ENCODE results near the gene ARPC2. TPM values are rescaled to one million over a fixed set of nuclear protein-coding genes. Genes with fewer than 3 reads are reported as not detected.
A peak's percentile ranks its signal among the peaks of the same experiment; 100 is the strongest.

Gene ARPC2
- total RNA-seq, 2 donors from 2014 or later = 517 to 533 TPM

DNA sequence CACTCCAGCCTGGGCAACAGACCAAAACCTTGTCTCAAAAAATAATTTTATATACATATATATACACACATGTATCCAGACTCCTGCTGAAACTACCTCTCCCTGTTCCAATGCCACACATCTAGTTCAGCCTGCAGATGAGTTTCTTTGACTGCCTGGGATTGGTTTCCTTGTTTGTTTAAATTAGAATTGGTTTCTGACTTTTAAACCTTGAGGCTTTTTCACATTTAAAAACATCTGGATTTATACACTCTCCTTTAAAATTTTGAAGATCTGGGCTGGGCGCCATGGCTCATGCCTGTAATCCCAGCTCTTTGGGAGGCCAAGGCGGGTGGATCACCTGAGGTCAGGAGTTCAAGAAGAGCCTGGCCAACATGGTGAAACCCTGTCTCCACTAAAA is 28.5 kb upstream of the ARPC2 start:
- no peak overlapping the region for H3K4me3 Mint-ChIP-seq
- peaks cover 8% of the 10 kb centered on the region for H3K4me1 Mint-ChIP-seq (ENCODE audit: low read depth)
- no peak for ATAC-seq (replicated peaks in 1 of 2)
- no peak overlapping the region for H3K27ac Mint-ChIP-seq
- no peaks in the 10 kb centered on the region for H3K27me3 Mint-ChIP-seq (ENCODE audit: low read depth)
- no peaks in the 10 kb centered on the region for H3K36me3 Mint-ChIP-seq (ENCODE audit: insufficient read depth in 2 of 2)
- no peaks in the 10 kb centered on the region for H3K9me3 Mint-ChIP-seq
- no peak for DNase-seq

DNA sequence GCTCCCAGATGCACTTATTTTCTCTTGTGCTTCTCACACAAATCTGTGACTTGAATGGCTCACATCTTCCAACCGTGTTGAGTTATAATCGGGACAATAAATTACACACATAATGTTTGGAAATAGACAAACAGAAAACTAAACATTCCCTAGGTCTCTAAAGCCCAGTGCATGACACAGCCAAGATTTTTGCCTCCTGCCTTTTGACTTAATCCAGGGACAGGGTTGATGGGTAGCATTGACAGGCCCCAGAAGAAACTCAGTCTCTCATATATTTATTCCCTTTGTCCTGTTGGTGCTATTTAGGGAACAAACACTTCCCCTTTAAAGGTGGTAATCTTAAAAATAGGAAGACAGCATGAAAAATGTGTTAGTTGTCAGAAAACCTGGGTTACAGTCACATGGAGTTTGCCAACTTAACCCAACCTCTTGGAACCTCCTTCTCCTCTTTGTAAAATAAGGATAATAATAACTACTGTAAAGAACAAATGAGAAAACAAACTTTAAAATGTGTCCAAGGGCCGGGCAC is 24.0 kb upstream of the ARPC2 start:
- ATAC-seq (replicated peaks in 1 of 2) (no peak), DNase-seq (no peak)
- H3K36me3 Mint-ChIP-seq (ENCODE audit: insufficient read depth in 2 of 2) = no peaks in the 10 kb centered on the region
- no peaks in the 10 kb centered on the region for H3K9me3 Mint-ChIP-seq
- no peaks in the 10 kb centered on the region for H3K4me1 Mint-ChIP-seq (ENCODE audit: low read depth)
- H3K4me3 Mint-ChIP-seq = no peak overlapping the region
- H3K27me3 Mint-ChIP-seq (ENCODE audit: low read depth) = peaks cover 4% of the 10 kb centered on the region
- no peak overlapping the region for H3K27ac Mint-ChIP-seq

DNA sequence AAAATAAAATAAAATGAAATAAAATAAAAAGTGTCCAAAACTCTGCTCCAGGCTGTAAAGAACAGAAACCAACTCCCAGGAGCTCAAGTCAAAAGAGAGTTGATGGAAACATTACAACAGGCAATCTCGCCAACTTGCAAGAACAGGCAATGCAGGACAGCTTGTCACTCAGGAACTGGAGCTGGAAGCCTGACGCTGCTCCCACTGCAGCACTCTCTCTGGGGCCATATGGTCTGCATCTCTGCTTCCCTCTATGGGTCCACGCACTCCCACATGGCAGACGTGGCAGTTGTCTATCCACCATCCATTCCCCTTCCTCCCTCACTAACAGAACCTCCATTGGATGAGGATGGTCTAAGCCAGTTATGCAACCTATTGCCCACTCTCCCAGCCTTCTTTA is 23.3 kb upstream of the ARPC2 start:
- no peaks in the 10 kb centered on the region for H3K4me1 Mint-ChIP-seq (ENCODE audit: low read depth)
- no peaks in the 10 kb centered on the region for H3K36me3 Mint-ChIP-seq (ENCODE audit: insufficient read depth in 2 of 2)

DNA sequence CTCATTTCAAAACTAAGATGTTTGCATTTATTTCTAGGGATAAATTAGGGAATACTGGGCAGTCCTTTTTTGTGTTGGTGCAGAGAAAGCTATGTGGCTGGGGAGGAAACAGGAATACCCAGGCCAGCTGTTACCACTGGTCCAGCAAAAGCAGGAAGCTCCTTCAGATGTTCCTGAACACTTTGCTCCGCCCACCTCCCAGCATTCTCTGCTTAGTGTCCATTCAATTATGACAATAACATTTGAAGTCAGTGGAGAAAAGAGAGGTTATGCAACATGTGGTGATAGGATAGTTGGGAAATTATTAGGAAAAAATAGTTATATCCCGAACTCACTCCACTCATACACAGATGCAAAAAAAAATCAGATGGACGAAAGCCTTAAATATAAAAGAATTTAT is 22.1 kb upstream of the ARPC2 start:
- no peak for DNase-seq
- Mint-ChIP-seq H3K27ac (no peak overlapping the region), H3K4me3 (no peak overlapping the region), H3K36me3 (ENCODE audit: insufficient read depth in 2 of 2) (no peaks in the 10 kb centered on the region), H3K27me3 (ENCODE audit: low read depth) (peaks cover 17% of the 10 kb centered on the region), H3K9me3 (no peaks in the 10 kb centered on the region), H3K4me1 (ENCODE audit: low read depth) (no peaks in the 10 kb centered on the region)
- no peak for ATAC-seq (replicated peaks in 1 of 2)

More for the DNA sequence above, 23.3 kb upstream of the ARPC2 start:
- Mint-ChIP-seq H3K27ac (no peak overlapping the region), H3K9me3 (no peaks in the 10 kb centered on the region), H3K4me3 (no peak overlapping the region), H3K27me3 (ENCODE audit: low read depth) (peaks cover 11% of the 10 kb centered on the region)
- ATAC-seq (replicated peaks in 1 of 2) (no peak), DNase-seq (no peak)

DNA sequence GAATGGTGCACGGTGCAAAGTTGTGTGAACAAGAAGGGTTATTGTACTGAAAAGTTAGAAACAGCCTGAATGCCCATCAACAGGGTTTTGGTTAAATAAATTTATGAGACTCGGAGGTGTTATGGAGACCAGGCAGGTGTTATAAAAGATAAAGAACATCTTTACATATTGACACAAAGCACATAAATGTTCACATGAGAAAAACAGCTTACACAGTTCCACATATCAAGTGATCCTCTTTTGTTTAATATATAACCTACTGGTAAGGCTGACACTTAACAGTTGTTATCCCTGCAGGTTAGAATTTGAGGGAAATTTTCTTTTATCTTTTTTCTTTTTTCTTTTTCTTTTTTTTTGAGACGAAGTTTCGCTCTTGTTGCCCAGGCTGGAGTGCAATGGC is 20.0 kb upstream of the ARPC2 start:
- peaks cover 22% of the 10 kb centered on the region for H3K27me3 Mint-ChIP-seq (ENCODE audit: low read depth)
- H3K4me1 Mint-ChIP-seq (ENCODE audit: low read depth) = no peaks in the 10 kb centered on the region
- no peak overlapping the region for H3K4me3 Mint-ChIP-seq
- no peak overlapping the region for H3K27ac Mint-ChIP-seq
- H3K9me3 Mint-ChIP-seq = no peaks in the 10 kb centered on the region
- H3K36me3 Mint-ChIP-seq (ENCODE audit: insufficient read depth in 2 of 2) = no peaks in the 10 kb centered on the region
- ATAC-seq (replicated peaks in 1 of 2) (no peak), DNase-seq (no peak)

DNA sequence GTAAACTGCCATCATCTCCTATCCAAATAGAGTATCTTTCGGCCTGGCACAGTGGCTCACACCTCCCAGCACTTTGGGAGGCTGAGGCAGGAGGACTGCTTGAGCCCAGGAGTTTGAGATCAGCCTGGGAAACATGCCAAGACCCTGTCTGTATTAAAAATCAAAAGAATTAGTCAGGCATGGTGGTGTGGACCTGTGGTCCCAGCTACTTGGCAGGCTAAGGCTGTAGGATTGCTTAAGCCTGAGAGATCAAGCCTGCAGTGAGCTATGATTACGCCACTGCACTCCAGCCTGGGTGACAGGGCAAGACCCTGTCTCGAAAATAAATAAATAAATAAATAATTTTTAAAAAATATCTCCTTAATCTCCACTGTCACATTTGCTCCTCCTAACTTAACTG is 14.7 kb upstream of the ARPC2 start:
- Mint-ChIP-seq H3K4me1 (ENCODE audit: low read depth) (no peaks in the 10 kb centered on the region), H3K27ac (no peak overlapping the region), H3K27me3 (ENCODE audit: low read depth) (peaks cover 22% of the 10 kb centered on the region), H3K9me3 (no peaks in the 10 kb centered on the region), H3K4me3 (no peak overlapping the region), H3K36me3 (ENCODE audit: insufficient read depth in 2 of 2) (no peaks in the 10 kb centered on the region)
- no peak for DNase-seq
- ATAC-seq (replicated peaks in 1 of 2) = no peak

DNA sequence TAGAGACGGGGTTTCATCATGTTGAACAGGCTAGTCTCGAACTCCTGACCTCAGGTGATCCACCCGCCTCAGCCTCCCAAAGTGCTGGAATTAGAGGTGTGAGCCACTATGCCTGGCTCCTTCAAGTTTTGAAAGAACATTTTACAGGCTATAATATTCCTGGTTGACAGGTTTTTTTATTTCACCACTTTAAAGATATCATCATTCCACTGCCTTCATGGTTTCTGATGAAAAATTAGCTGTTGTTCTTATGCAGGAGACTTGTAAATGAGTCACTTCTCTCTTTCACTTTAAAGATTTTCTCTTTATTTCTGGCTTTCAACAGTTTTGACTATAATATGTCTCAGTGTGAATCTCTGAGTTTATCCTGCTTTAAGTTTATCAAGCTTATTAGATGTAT is 7.9 kb upstream of the ARPC2 start:
- Mint-ChIP-seq H3K9me3 (peaks cover 5 to 7% of the 10 kb centered on the region in 2 donors), H3K36me3 (ENCODE audit: insufficient read depth in 2 of 2) (peaks cover 4 to 8% of the 10 kb centered on the region in 2 donors), H3K4me3 (no peak overlapping the region), H3K4me1 (ENCODE audit: low read depth) (no peaks in the 10 kb centered on the region), H3K27ac (no peak overlapping the region), H3K27me3 (ENCODE audit: low read depth) (no peaks in the 10 kb centered on the region)
- DNase-seq = no peak
- no peak for ATAC-seq (replicated peaks in 1 of 2)

DNA sequence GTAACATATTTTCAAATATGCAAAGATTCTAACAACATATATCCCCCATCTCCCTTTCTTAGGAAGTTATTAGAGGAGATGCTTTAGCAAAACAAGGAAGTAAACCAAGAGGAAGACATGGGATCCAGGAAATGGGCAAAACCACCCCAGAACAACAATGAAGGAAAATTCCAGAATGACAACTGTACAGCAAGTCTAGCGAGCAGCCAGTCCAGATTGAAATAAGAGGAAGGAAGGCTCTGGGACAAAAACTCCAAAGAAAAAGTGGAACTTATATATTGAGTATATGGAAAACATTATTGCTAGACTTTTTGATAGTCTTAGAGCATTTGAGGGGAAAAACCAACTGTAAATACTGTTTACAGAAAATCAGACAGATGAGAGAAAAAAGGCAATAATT is 2.9 kb upstream of the ARPC2 start:
- ATAC-seq (replicated peaks in 1 of 2) (no peak), DNase-seq (no peak)
- Mint-ChIP-seq H3K4me1 (ENCODE audit: low read depth) (peaks cover 17% of the 10 kb centered on the region), H3K27ac (peak overlapping the region; percentile 69), H3K4me3 (no peak overlapping the region), H3K9me3 (peaks cover 5 to 7% of the 10 kb centered on the region in 2 donors), H3K36me3 (ENCODE audit: insufficient read depth in 2 of 2) (peaks cover 11 to 23% of the 10 kb centered on the region in 2 donors), H3K27me3 (ENCODE audit: low read depth) (no peaks in the 10 kb centered on the region)

DNA sequence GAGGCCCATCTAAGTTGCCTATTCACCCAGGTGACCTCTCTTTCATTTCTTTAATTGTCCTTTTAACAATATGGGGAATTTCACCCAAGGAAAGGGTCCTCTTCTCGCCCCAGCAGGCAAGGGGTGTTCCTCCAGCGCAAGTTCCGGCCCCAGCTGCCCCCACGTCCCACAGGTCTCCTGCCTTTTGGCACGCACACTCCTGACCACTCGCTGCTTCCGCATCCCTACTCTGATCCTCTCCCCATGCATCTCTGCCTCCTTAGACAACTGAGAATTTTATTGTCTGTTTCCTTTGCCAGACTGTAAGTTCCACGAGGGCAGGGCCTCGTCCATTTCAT is 684 bp upstream of the ARPC2 start:
- H3K9me3 Mint-ChIP-seq = no peaks in the 10 kb centered on the region
- peaks cover 39% of the 10 kb centered on the region for H3K4me1 Mint-ChIP-seq (ENCODE audit: low read depth)
- DNase-seq (no peak), ATAC-seq (replicated peaks in 1 of 2) (no peak)
- H3K36me3 Mint-ChIP-seq (ENCODE audit: insufficient read depth in 2 of 2) = peaks cover 14 to 30% of the 10 kb centered on the region in 2 donors
- no peaks in the 10 kb centered on the region for H3K27me3 Mint-ChIP-seq (ENCODE audit: low read depth)
- H3K4me3 Mint-ChIP-seq = peak overlapping the region; percentile 89 to 93
- H3K27ac Mint-ChIP-seq = peak overlapping the region; percentile 93

DNA sequence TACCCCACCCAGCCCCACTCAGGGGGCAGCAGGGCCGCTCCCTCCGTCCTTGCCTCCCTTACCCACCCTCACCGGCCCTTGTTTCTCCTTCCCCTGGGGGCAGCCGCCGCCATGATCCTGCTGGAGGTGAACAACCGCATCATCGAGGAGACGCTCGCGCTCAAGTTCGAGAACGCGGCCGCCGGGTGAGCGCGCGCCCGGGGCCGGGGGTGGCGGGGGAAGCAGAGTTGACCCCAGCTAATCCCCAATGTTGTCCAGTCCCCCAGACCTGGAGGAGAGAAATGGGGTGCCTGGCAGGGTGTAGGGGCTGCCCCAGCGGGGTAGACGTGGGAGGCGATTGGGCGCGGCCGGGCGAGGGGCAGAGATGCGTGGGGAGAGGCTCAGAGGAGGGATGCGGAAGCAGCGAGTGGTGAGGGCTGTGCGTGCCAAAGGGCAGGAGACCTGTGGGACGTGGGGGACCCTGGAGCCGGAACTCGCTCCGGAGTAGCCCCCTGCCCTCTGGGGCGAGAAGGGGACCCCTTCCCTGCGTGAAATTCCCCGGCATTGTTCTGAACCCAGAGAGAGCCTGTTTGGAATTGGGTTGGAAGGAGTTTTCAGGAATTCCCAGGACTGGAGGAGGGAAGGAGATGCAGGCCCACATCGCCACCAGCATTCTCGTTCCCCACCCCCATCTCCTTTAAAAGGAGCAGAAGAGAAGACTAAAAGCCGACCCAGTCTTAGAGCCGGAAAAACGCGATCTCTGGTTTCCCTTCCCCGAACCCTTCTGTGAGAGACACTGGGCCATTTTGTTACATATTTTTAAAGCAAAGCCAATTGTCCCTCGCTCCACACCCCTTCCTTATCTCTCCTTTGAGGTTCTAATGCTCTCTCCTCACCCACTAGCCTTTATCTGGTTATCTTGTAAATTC is 625 bp downstream of the ARPC2 start:
- Mint-ChIP-seq H3K9me3 (no peaks in the 10 kb centered on the region), H3K4me3 (peak overlapping the region; percentile 89 to 99)

DNA sequence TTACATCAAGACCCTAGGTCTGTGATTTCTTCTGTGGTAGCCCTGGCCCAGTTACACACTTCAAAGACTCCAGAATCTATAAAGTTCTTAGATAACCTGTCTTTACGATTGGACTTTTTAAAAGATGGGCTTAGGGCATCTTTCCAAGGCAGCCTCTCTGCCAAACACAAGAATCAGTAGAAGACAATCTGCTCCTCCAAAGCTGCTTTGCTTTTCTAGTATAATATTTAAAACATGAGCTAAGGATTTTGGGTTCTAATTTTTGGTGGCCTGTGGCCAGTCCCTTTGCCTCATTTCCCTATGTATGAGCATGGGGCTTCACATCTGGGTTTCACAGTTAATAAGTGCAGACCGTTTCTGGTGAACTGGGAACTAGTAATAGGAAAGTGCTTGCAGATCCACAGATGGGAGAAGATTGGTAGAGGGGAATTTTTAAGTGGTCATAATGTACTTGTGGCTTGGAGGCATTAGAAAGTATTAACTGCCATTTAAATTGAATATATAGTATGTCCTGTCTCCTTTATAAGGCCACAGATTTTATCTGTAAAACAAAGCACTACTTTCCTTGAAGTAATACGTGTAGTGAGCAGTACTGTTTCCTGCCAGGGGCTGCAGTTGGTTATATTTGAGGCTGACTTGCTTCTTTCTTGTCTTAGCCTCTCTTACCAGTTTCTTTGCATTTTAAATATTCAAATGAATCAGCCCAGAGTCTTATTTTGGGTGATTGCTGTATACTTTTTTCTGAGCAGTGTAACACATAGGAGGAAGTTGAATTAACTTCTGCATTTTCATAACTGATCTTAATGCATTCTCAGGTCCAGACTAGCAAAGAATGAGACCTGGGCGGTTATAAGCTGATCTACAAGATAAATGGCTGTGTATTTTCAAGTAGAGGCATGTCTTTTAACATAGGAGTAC is 1.5 kb downstream of the ARPC2 start:
- Mint-ChIP-seq H3K27ac (peak overlapping the region; percentile 99), H3K27me3 (ENCODE audit: low read depth) (no peaks in the 10 kb centered on the region), H3K9me3 (no peaks in the 10 kb centered on the region), H3K36me3 (ENCODE audit: insufficient read depth in 2 of 2) (peaks cover 16 to 34% of the 10 kb centered on the region in 2 donors), H3K4me3 (peak overlapping the region; percentile 89 to 99), H3K4me1 (ENCODE audit: low read depth) (peaks cover 61% of the 10 kb centered on the region)
- ATAC-seq (replicated peaks in 1 of 2) (peak; percentile 42), DNase-seq (peak in 1 of 2 donors; percentile 40)

More for the DNA sequence above, 625 bp downstream of the ARPC2 start:
- DNase-seq (peak; percentile 79 to 85), ATAC-seq (replicated peaks in 1 of 2) (peak; percentile 72 to 78)
- H3K36me3 Mint-ChIP-seq (ENCODE audit: insufficient read depth in 2 of 2) = peaks cover 16 to 34% of the 10 kb centered on the region in 2 donors
- peaks cover 52% of the 10 kb centered on the region for H3K4me1 Mint-ChIP-seq (ENCODE audit: low read depth)
- H3K27me3 Mint-ChIP-seq (ENCODE audit: low read depth) = no peaks in the 10 kb centered on the region
- H3K27ac Mint-ChIP-seq = peak overlapping the region; percentile 99

DNA sequence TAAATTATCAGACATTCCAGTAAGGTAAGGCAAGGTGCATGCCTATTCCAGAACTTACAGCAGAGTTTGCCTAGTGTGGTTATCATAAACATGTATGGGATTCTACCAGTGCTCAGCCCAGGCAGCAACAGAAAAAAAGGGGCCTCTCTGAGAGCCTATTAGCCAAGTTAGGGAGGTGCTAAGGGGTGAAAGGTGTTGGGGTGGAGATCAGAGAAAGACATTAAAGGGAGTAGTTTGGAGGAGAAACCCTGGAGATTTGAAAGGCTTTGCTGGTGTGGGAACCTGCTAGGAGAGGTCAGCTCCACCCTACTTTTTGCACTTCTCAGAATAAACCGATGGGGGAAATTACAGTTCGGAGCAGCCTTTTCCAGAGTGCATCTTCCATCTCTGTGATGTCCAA is 2.9 kb downstream of the ARPC2 start:
- H3K36me3 Mint-ChIP-seq (ENCODE audit: insufficient read depth in 2 of 2) = peaks cover 20 to 37% of the 10 kb centered on the region in 2 donors
- DNase-seq (no peak), ATAC-seq (replicated peaks in 1 of 2) (no peak)
- H3K27ac Mint-ChIP-seq = peak overlapping the region; percentile 99
- no peaks in the 10 kb centered on the region for H3K9me3 Mint-ChIP-seq
- peaks cover 75% of the 10 kb centered on the region for H3K4me1 Mint-ChIP-seq (ENCODE audit: low read depth)
- no peaks in the 10 kb centered on the region for H3K27me3 Mint-ChIP-seq (ENCODE audit: low read depth)
- H3K4me3 Mint-ChIP-seq = peak overlapping the region; percentile 89 to 99

DNA sequence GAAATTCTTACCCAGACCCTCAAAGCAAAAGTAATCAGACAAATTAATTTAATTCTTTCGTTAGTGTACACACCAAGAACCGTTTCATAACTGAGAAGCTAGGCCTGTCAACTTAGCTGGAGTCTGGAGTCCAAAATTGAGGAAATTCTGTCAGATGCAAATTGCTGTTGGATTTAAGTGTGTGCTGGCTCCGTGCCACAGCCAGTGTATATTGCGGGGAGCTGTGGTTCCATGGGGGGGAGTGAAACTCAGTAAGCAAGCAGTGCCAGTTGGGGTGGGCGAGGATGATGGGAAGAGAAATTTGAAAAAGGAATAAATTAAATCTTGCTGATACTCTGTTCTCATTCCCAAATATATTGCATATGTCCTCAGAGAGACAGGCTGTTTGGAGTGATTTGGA is 4.0 kb downstream of the ARPC2 start:
- ATAC-seq (replicated peaks in 1 of 2) (no peak), DNase-seq (no peak)
- no peaks in the 10 kb centered on the region for H3K27me3 Mint-ChIP-seq (ENCODE audit: low read depth)
- H3K36me3 Mint-ChIP-seq (ENCODE audit: insufficient read depth in 2 of 2) = peaks cover 26 to 42% of the 10 kb centered on the region in 2 donors
- H3K9me3 Mint-ChIP-seq = no peaks in the 10 kb centered on the region
- H3K4me1 Mint-ChIP-seq (ENCODE audit: low read depth) = peaks cover 85% of the 10 kb centered on the region
- H3K27ac Mint-ChIP-seq = peak overlapping the region; percentile 99
- H3K4me3 Mint-ChIP-seq = peak overlapping the region; percentile 89 to 99
